Cerebellar cortex (tissue), 1 donor: Measurements from ENCODE around the gene BLTP2.
A peak's percentile ranks its signal among the peaks of the same experiment; 100 is the strongest.
"Not testable (repeated sequence)": the region's sequence is repeated elsewhere in the genome, so short reads cannot be mapped to it uniquely, and the experiment has no call there.

Experiments
- DNase-seq: peaks from one replicate; pipeline ENCODE4 v3.0.0-alpha.2; 2015; ENCODE audit warnings: low spot score

The BLTP2 gene

DNA sequence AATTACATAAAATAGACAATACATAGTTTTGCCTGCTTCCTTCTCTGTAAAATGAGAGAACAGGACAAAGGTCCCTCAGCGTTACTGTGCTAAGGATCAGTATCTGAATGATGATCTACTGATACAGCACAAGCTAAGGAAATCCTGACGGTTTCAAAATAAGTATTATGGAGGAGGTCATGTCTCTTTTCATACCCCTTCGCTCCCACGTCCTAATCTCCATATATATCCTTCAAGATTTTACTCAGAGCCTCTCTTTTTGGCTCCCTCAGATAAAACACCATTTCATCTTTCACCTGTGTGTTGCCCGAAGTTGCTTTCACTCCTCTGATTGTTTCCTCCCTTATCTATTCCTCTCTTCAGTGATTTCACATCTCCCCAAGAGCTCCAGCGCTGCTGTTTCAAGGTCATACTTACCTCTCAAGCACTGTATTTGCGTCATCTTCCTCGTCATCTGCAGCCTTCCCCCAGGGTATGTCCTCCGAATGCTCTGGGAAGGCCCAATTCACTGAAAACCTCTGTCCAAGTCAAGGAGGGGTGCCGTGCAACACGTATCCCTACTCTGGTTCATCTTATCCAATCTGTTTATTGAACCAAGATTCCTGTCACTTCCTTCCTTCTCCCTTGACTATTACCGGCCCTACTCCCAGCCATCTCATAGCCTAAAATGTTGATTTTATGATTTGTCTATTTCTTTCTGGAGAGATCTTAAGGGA lies 1.2 kb upstream of the BLTP2 start:
- peak; percentile 6 for DNase-seq

DNA sequence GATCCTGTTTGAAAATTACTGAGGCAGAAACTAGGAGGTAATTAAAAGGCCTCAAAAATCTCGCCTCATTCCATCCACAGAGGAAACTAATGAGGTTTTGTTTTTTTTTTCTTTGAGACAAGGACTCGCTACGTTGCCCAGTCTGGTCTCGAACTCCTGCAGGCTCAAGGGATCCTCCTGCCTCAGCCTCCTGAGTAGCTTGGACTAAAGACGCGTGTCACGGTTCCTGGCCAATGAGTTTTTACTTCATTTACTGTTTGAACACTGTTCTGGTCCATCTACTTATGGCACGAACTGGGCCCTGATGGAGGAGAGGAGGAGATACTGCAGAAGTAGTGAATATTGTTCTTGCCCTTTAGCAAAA lies 600 bp upstream of the BLTP2 start:
- no peak for DNase-seq

DNA sequence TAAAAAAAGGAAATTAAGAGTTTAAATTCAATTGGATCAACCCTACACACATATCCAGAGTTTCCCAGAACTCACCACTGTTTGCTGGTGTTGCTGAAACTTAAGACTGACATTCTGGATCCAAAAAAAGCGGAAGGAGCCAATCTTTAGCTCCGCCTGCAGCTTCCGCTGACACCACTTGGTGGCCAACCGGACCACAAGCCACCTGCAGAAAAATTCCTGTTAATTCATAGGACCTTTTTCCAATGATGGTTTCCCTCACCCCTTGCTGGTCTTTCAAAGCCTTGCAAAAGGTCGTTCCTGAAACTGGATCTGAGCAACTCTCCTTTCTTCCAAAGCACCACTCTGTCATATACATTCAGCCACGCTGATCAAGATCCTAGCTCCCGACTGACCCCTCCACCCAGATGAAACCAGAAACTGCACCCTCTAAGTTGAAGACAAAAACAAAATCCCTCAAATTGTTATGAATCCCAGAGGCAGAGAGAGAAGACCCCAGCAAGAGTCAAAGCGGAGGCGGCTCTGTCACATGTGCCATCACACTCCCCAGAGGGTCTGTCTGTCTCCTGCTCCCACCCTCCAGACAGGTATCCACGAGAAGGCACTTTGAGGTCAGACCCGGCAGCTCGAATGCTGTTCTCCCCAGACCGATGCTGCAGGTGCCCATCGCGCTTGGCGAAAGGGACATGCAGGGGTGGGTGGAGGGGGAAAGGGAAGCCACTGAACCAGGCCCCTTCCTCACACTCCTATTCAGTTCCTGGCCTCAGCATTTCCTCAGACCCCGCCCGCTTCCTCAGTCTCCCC lies 773 bp downstream of the BLTP2 start:
- DNase-seq = peak; percentile 60

DNA sequence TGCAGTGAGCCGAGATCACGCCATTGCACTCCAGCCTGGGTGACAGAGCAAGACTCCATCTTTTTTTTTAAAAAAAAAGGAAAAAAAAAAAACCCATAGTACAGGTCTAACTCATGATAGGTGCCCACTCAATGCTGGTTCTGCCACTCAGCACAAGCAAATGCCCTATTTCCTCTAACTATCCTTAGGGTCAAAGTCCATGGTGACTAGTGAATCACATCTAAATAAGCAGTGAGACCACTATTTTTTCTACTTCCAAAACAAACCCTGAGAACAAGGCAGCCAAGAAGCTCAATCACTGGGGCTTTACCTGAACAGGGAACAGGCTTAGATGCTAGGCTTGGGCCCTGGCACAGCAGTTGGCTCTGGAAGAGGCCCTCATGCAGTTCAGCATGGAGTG lies 3.4 kb downstream of the BLTP2 start:
- no peak for DNase-seq

DNA sequence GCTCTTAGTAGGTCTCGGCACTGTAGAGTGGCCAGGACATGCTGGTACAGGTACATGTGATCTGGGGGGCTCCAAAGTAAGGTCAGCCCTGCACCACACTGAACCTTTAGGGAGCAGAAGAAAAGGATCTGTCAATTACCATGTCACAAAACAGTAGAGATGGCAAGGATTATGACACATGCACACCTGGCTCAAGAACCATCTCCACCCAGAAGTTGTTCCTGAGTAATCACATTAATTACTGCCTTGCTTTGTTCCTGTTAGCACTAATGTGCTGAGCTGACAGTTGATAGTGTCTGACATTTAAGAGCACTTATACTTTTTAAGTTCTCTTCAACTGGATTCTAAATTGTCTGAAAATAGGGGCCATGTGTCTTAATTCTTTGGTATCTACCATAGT lies 9.5 kb downstream of the BLTP2 start:
- DNase-seq = no peak

DNA sequence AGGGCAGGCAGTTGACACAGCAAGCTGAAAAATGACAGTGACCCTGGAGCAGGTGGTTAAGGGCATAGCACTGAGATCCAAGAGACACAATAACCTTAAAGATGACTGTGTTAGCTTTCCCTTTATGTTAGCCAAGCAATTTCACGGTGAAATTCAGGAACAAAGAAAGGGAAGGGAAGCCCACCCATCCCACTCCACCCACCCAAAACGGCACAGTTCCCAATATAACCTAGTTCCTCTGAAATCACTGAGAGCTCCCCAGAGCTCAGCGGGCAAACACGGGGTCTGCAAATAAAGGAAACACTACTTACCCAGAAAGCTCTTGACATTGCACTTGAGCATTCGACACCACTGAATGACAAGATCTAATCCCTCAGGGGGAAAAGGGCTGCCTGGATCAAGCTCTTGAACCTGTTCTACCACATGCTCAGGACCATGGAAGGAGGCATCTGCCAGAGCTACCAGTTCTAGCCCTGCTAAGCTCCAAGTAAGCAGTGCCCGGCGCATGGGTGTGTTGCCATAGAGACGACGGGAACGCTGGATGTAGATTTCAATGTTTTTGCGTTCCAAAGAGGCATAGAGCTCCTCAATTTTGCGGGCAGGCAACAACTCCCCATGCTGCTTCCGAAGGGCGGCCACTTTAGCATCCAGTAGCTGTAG lies 10.6 kb downstream of the BLTP2 start:
- DNase-seq = no peak

DNA sequence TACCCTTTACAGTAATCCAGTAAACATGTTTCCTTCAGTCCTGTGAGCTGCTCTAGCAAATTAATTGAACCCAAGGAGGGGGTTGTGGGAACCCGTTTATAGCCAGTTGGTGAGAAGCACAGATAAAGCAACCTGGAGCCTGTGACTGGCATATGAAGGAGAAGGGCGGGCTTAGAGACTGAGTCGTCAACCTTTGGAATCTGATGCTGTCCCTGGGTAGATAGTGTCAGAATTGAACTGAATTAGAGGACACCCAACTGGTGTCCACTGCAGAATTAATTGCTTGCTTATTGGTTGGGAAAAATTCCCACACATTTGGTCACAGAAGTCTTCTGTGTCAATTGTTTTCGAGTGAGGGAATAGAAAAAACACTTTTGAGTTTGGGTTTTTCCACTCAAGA lies 18.1 kb downstream of the BLTP2 start:
- no peak for DNase-seq

DNA sequence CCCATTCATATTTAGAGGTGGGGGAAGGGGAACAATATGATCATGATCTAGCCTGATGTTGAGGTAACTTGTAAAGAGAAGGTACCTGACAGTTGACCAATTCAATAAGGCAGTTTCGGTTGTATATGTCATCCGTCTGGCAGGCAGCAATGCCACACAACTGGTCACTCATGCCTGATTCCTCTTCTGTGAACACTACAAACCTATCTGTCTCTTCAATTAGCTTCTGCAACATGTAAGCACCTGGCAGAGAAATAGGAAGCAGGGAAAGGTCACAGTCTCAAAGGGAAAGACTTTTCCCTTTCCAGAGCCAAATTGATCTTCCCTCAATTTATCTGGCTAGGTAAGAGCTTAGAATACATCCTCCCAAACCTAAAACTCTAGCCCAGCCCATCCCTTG lies 20.8 kb downstream of the BLTP2 start:
- no peak for DNase-seq

DNA sequence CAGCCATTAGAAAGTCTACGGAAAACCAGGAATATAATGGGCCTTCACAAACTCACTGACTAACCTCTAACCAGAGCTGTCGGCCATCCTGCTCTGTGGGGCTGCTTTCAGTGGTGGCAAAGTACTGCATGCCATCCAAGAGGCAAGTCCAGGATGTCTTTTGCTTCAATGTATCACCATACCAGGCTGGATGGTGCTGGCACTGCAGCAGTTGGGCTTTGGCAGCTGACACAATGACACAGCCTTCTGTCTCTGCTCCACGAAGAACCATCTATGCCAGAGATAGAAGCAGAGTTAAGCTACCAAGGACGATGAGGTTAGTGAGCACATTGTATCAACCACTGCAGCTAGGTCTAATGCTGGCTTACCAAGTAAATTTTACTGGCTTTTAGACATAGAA lies 21.3 kb downstream of the BLTP2 start:
- DNase-seq = no peak

DNA sequence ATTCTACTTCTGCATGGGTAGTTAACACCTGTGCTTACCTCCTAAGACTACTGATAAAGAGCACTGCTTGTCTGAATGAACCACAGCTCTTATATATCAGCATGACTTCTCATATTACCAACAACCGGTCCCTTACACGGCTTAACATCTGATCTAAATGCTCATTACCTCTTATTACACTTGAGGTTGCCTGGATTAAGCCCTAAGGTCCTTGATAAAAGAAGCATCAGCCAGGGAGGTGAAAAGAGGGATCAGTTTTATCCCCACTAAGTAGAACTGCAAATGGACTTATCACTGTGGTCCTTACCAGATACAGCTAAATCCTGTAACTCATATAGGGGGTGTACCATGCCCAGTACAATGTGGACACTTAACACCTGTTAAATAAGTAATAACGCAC lies 22.8 kb downstream of the BLTP2 start:
- DNase-seq = no peak

DNA sequence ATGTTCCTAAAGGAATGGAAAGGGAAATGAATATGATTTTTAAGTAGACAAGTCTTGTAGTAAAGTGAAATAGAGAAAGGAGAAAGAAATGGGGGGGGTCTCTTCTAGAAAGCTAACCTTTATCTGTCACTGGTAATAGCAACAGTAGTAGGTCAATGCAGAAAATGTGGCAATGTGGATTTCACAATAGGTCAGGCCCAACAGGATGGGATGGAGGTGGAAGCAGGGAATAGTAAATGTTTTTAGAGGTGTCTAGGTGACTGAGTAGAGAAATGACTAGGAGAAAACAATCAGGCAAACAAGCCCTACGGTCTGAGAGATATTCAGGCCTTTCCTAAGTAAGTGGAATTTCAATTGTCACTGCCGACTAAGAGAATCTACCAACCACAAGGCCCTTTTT lies 24.9 kb downstream of the BLTP2 start:
- no peak for DNase-seq

DNA sequence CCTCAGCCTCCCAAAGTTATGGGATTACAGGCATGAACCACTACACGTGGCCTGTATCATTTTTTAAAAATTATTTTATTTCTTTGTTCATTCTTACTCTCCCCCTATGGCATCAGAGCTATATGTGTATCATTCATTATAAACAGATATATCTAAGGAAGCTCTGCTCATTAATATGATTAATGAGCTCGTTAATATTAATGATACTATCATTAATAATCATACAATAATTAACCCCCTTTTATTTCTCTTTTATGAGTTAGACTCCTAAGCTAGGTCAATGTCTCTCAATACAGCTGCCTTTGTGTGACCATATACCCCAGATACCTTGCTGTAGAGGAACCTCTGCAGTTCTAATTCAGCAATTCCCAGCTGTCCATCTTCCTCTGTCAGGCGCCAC lies 26.5 kb downstream of the BLTP2 start:
- no peak for DNase-seq

DNA sequence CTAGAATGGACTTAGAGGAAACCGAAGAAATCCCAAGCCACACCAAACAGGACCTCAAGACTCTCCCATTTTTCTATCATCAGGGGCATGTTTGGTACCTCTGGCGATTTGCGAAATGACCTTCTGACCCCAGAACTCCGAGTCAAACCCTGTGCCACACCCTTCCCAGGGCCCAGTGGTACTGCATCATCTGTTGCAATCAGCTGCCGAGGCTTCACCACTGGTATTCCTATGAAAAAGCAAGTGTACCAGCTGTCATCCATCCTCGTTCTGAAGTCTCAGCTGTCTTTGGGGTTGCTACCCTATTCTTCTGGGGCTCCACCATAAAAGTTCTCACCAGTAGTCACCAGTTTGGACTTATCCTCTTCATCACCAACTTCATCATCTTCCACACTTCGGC lies 28.7 kb downstream of the BLTP2 start:
- DNase-seq = no peak

DNA sequence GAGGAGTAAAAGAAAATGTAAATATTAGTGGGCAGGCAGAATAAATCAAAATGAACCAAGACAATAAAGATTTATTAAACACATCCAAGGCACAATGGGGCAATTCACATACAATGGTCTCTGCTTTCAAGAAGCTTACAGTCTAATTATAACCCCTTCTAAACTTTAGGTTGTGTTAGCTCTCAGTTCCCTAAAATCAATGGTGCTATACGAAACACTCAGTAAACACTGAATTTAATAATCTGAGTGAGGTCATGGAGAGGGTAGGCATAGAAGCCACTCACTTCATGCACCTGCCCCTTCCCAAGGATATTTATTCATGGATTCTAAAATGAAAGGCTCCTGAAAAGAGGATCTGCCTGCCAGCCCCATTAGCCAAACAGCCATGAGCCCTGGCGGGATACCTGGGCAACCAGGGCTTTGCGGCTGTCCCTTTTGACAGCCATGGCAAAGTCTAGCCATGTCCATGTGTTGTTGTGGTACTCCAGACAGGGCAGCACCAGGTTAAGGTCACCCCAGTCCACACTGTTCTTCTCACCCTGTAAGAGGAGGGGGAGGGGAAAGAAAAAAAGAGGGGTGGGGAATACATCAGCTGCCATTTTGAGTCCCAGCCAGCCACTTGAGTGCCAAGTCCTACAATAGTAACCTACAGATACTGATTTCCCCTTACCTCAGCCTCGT lies 29.6 kb downstream of the BLTP2 start:
- no peak for DNase-seq

DNA sequence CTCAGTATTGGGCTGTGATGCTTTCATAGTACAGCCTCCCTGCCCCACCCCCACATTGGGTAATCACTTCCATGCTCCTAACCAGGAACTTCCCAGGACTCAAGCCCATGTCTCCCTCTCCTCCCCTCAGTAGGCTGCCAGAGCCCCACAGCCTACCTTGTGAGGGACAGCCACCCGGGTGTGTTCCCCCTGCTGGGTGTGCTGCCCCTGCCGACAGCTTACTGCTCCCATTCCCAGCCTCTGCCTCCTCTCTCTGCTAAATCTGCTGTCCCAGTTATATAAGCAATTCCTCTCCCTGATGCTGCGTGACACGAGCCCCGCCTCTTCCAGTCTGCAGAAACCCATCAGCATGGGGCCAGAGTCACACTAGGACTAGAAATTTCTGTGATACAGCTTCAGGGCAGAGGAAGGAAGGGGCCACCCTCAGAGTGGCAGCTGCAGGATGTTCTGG lies 31.0 kb downstream of the BLTP2 start, which contains the start of gene RSKR:
Gene RSKR, minus strand, starts transcription at position 255 of the 451 bp plus-strand sequence. Its CDS starts 24 bp downstream, at position 231.
- DNase-seq = peak; percentile 39

DNA sequence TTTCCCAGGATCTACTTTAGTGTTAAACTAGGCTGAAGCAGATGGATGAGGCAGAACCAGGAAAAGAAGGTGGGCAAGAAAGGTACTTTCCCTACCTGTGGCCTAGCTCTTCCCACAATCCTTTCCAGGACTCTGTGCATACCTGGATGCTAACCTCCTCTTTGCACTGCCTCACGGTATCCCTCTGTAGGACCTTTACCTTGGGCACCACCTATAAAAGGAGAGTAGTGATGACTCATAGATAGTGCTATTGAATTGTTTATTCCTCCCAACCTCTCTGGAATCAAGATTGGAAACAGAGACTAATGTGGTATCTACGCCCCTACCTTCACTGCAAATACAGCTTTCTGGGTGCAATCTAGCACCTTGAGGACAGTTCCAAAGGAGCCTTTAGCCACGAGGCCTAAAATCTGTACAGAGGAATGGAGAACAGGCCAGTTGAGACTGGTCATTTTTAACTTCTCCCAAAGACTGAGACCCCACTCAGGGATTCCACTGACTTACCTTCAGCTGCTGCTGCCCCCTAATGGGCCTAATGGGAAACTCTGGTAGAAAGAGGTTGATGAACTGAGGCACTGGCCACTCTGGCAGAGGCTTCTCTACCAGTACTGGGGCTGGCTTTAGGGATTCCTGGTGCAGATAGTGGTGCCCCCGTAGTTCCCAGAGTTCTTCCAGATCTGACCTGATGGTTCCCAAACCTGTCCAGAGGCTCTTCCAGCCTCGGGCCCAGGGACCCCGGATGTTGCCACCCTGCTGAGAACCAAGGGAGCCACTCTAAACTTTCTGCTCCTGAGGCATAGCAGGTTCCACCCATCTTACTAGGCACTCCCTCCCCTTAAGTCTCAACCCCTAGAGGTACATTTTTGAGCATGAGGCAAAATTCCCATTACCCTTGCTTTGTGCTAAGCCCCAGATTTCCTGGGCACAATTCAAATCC lies 31.8 kb downstream of the BLTP2 start:
- DNase-seq = peak; percentile 65

DNA sequence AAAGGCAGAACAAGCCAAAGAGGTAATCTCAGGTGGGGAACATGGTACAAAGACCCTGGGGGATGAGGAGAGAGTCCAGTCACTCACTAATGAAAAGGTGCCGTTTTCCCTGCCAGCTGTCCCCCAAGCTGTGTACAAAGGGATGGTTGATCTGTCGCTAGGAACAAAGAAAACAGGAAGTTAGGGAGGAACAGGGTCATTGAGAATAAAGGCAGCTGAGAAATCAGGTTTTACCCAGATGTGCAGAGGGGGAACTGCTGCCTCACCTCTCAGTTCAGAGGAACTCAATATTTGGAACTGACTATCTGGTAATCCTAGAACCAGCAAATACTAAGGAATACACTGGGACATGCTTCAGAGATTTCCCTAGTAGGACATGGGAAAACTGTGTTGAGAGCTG lies 32.4 kb downstream of the BLTP2 start:
- no peak for DNase-seq

DNA sequence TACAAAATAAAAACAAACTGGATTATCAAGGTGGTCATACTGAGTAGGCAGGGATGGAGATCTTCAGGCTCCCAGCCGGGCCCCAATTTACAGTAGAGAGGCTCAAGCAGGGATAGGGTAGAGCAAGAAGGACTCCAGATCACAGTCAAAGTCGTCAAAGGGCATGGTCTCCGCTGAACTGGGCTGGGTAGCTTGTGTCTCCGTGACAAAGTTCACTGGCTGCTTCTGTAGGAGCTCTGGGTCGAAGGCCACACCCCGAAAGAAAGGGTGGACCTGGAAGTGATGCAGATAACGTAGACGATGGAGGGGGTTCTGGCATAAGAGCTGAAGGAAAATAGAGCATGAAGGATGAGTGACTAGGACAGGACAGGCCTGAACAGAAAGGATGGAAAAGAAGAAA lies 34.6 kb downstream of the BLTP2 start:
- no peak for DNase-seq

DNA sequence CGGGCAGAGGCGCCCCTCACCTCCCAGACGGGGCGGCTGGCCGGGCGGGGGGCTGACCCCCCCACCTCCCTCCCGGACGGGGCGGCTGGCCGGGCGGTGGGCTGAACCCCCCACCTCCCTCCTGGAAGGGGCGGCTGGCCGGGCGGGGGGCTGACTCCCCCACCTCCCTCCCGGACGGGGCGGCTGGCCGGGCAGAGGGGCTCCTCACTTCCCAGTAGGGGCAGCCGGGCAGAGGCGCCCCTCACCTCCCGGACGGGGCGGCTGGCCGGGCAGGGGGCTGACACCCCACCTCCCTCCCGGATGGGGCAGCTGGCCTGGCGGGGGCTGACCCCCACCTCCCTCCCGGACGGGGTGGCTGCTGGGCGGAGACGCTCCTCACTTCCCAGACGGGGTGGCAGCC lies 40.9 kb downstream of the BLTP2 start:
- not testable (repeated sequence) for DNase-seq

DNA sequence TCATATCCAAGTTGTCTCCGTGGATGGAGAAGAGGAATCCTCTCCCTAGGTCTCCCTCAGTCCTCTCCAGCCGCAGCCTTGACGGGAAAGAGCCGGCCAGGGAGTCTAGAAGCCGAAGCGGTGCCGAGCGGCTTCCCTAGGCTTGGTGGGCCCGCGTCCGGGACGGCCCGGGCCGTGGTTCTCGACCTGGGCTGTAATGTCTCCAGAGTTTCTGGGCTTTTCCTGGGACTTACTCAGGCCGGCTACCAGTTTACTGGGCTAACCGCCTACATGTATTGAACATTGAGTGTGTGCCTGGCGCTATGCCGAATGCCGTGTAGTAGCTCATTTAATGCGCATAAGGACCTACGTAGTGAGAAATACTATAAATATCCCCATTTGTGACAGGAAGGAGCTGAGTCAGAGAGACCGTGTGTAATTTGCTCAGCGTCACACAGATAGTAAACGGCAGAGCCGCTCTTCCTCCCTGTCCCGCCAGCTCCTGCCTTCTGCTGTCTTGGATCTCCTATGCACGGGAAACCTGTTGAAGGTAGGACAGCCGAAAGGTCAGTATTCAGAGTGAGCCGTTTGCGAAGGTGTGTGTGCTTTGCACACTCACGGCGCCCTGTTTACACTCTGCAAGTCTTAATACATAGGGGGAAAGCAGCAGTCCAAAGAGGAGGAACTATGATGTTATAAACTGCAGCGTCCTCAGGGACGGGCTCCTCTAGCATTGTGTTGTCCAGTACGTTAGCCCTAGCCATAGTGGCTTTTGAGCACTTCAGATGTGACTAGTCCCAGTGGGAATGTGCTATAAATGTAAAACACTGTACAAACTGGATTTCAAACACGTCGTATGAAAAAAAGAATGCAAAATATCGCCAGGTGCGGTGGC lies 45.4 kb downstream of the BLTP2 start:
- DNase-seq = peak; percentile 67
